WTC11 (cell line): ENCODE measurements around the gene WBP4. TPM values are rescaled to one million over a fixed set of nuclear protein-coding genes. Genes with fewer than 3 reads are reported as not detected.

Experiments
- ATAC-seq: fragments of 200-7000 bp; cut with Tn5 transposase; 2 replicates; pipeline ENCODE4 v1.10.0; 2021; ENCODE audit warnings: mild to moderate bottlenecking, moderate library complexity
- Bru-seq: library from RNA; stranded (reverse); fragments of 400-500 nt; gene quantifications from one replicate; lab custom pipeline; 2021; lab: Mats Ljungman, UMichigan
- CTCF ChIA-PET: fragments of 300-600 bp; sonication (Branson Sonifier 250); formaldehyde crosslinking; loops from one replicate; lab custom pipeline; 2021; ENCODE audit warnings: antibody characterized with exemption; lab: Charles Lee
- POLR2A ChIA-PET: fragments of 350-600 bp; sonication (Branson Sonifier 250); formaldehyde crosslinking; loops from one replicate; lab custom pipeline; 2021; ENCODE audit warnings: antibody characterized with exemption; lab: Charles Lee
- DNase-seq: peaks from one replicate; pipeline ENCODE4 v3.0.0; 2021; ENCODE audit warnings: low spot score
- H3K27ac Mint-ChIP-seq: 2 replicates; pipeline ENCODE4 v1.8.0; 2021; ENCODE audit warnings: mixed read lengths
- H3K27me3 Mint-ChIP-seq: 2 replicates; pipeline ENCODE4 v1.8.0; 2021; ENCODE audit warnings: low read depth, mild to moderate bottlenecking, moderate library complexity, mixed read lengths
- H3K36me3 Mint-ChIP-seq: 2 replicates; pipeline ENCODE4 v1.8.0; 2021; ENCODE audit warnings: mixed read lengths
- H3K4me1 Mint-ChIP-seq: 2 replicates; pipeline ENCODE4 v1.8.0; 2022; ENCODE audit warnings: mixed read lengths
- H3K4me3 Mint-ChIP-seq: 2 replicates; pipeline ENCODE4 v1.8.0; 2021; ENCODE audit warnings: mild to moderate bottlenecking, moderate library complexity, mixed read lengths
- H3K9me3 Mint-ChIP-seq: 2 replicates; pipeline ENCODE4 v1.8.0; 2021; ENCODE audit warnings: mixed read lengths
- AFF4 ChIP-seq: sonication (generic); formaldehyde crosslinking; IDR thresholded peaks from 2 replicates; pipeline ENCODE4 v1.8.1; 2023; ENCODE audit warnings: mild to moderate bottlenecking, missing genetic modification reagents, borderline replicate concordance
- ATF6 ChIP-seq: sonication (generic); formaldehyde crosslinking; IDR thresholded peaks from 2 replicates; pipeline ENCODE4 v1.8.1; 2023; ENCODE audit warnings: mild to moderate bottlenecking, missing genetic modification reagents
- ERG ChIP-seq: fragments of 250-450 bp; sonication (Bioruptor Pico); IDR thresholded peaks from 2 replicates; pipeline ENCODE4 v1.8.0; 2021; ENCODE audit warnings: mild to moderate bottlenecking
- HMGXB4 ChIP-seq: sonication (generic); formaldehyde crosslinking; IDR thresholded peaks from 2 replicates; pipeline ENCODE4 v1.8.1; 2023; ENCODE audit warnings: mild to moderate bottlenecking, moderate library complexity, missing genetic modification reagents
- JAZF1 ChIP-seq: fragments of 250-450 bp; sonication (Bioruptor Pico); IDR thresholded peaks from 2 replicates; pipeline ENCODE4 v1.9.0; 2021; ENCODE audit warnings: moderate library complexity, mild to moderate bottlenecking, inconsistent platforms
- KAT7 ChIP-seq: sonication (generic); formaldehyde crosslinking; IDR thresholded peaks from 2 replicates; pipeline ENCODE4 v1.8.1; 2023; ENCODE audit warnings: missing genetic modification reagents, mild to moderate bottlenecking, borderline replicate concordance
- MXD4 ChIP-seq: fragments of 250-450 bp; sonication (Bioruptor Pico); IDR thresholded peaks from 2 replicates; pipeline ENCODE4 v1.8.0; 2021; ENCODE audit warnings: mild to moderate bottlenecking, moderate library complexity, borderline replicate concordance
- NR2C2 ChIP-seq: sonication (generic); formaldehyde crosslinking; IDR thresholded peaks from 2 replicates; pipeline ENCODE4 v1.8.0; 2022; ENCODE audit warnings: mild to moderate bottlenecking, missing genetic modification reagents
- NR3C1 ChIP-seq: sonication (generic); formaldehyde crosslinking; conservative IDR thresholded peaks from 2 replicates; pipeline ENCODE4 v1.8.1; 2023; ENCODE audit warnings: low read depth, mild to moderate bottlenecking, missing genetic modification reagents
- OVOL2 ChIP-seq: fragments of 250-450 bp; sonication (Bioruptor Pico); IDR thresholded peaks from 2 replicates; pipeline ENCODE4 v1.9.0; 2021; ENCODE audit warnings: mild to moderate bottlenecking, borderline replicate concordance
- PRDM15 ChIP-seq: sonication (generic); formaldehyde crosslinking; IDR thresholded peaks from 2 replicates; pipeline ENCODE4 v1.8.0; 2022; ENCODE audit warnings: missing genetic modification reagents
- ZNF425 ChIP-seq: fragments of 250-450 bp; sonication (Bioruptor Pico); conservative IDR thresholded peaks from 2 replicates; pipeline ENCODE4 v1.9.0; 2021; ENCODE audit warnings: mild to moderate bottlenecking
- ZNF532 ChIP-seq: fragments of 250-450 bp; sonication (Bioruptor Pico); IDR thresholded peaks from 2 replicates; pipeline ENCODE4 v1.9.0; 2021; ENCODE audit warnings: mild to moderate bottlenecking, borderline replicate concordance
- long read RNA-seq, 3 experiments: library from RNA in 1 of 3; library from capped mRNA in 1 of 3; library from polyadenylated mRNA in 1 of 3; unstranded in 2 of 3; stranded (forward) in 1 of 3; transcript quantifications; one replicate each; pipeline ENCODE4 v2.0.0, GENCODE V29; 2021
- total RNA-seq: library from RNA; stranded (reverse); gene quantifications from 3 replicates; pipeline ENCODE4 v1.2.3, GENCODE V29; 2021

WBP4 gene
- total RNA-seq (9.6 to 10.5 TPM (median 10.2 TPM) in 3 replicates), Bru-seq, nascent RNA (percentile 90 among the genes with signal in this experiment)
- long read RNA-seq, experiment 1, transcript WBP4-201 (10 exons, 2,623 nt) = major isoform, 104 of 116 reads
- long read RNA-seq, experiment 1, partial matches to known transcripts = 6 of 116 reads
- long read RNA-seq, experiment 1, other reads (novel, unspliced or antisense) = 6 of 116 reads
- long read RNA-seq, experiment 2, transcript WBP4-201 (10 exons, 2,623 nt) = major isoform, 7 of 20 reads
- long read RNA-seq, experiment 2, partial matches to known transcripts = 6 of 20 reads
- long read RNA-seq, experiment 2, other reads (novel, unspliced or antisense) = 7 of 20 reads
- long read RNA-seq, experiment 3, transcript WBP4-201 (10 exons, 2,623 nt) = major isoform, 88 of 102 reads
- long read RNA-seq, experiment 3, partial matches to known transcripts = 7 of 102 reads
- long read RNA-seq, experiment 3, other reads (novel, unspliced or antisense) = 7 of 102 reads

GRCh38 chr13:41061075-41061913, at the start of gene WBP4:
Gene WBP4, plus strand, starts transcription at chr13:41061509. Its CDS starts 165 bp downstream, at chr13:41061674.
- Mint-ChIP-seq H3K4me3 (peak within 1 kb of the TSS; percentile 97), H3K27ac (peak within 1 kb of the TSS; percentile 98), H3K9me3 (no peaks in the 10 kb centered on the region), H3K36me3 (peaks cover 13% of the 10 kb centered on the region), H3K4me1 (peaks cover 32% of the 10 kb centered on the region), H3K27me3 (no peaks in the 10 kb centered on the region)
- POLR2A ChIA-PET = interaction anchor here (1.0 to 1.4 kb wide), 3 partner anchors 46 to 77 kb away, joined by 4 to 8 read pairs (median 5); no protein-coding TSS in a partner anchor
- DNase-seq (peak; percentile 92), ATAC-seq (peak; percentile 71)
- CTCF ChIA-PET = interaction anchor here (0.5 to 1.2 kb wide), 3 partner anchors 46 to 860 kb away, joined by 3 to 4 read pairs (median 4); no protein-coding TSS in a partner anchor
- no peak for TF ChIP-seq MXD4 (CRISPR knock-in tag)
- no peak for TF ChIP-seq OVOL2 (CRISPR knock-in tag)
- no peak for TF ChIP-seq ERG
- TF ChIP-seq NR2C2 (CRISPR knock-in tag) = no peak
- TF ChIP-seq NR3C1 (CRISPR knock-in tag) = no peak
- TF ChIP-seq ZNF532 (CRISPR knock-in tag) = no peak
- TF ChIP-seq JAZF1 (CRISPR knock-in tag) = no peak
- no peak for TF ChIP-seq AFF4
- 0 out of 2 replicates have a peak, but pooled peaks have one; percentile 40 for TF ChIP-seq KAT7 (CRISPR knock-in tag)
- no peak for TF ChIP-seq ATF6 (CRISPR knock-in tag)
- TF ChIP-seq PRDM15 (CRISPR knock-in tag) = peak; percentile 93
- TF ChIP-seq ZNF425 (CRISPR knock-in tag) = no peak
- no peak; the same call in 1 of the 2 replicates for TF ChIP-seq HMGXB4
